22Rv1 (cell line): ENCODE measurements around the gene PANX2.

ENCODE experiments used
- CTCF ChIP-seq: fragments of 450-650 bp; IDR thresholded peaks from 2 replicates; pipeline ENCODE4 v1.5.1; 2017; ENCODE audit warnings: mild to moderate bottlenecking
- ZFX ChIP-seq: fragments of 450-650 bp; IDR thresholded peaks from 2 replicates; pipeline ENCODE4 v1.6.1; 2017; ENCODE audit warnings: antibody characterized with exemption, borderline replicate concordance

- TF ChIP-seq CTCF, result no peak
- TF ChIP-seq ZFX, result no peak
These were observed 53.5 kb downstream of the PANX2 start for GRCh38 chr22:50224071-50224470.
